Measurements from ENCODE around the gene SPOCK1.

DNA sequence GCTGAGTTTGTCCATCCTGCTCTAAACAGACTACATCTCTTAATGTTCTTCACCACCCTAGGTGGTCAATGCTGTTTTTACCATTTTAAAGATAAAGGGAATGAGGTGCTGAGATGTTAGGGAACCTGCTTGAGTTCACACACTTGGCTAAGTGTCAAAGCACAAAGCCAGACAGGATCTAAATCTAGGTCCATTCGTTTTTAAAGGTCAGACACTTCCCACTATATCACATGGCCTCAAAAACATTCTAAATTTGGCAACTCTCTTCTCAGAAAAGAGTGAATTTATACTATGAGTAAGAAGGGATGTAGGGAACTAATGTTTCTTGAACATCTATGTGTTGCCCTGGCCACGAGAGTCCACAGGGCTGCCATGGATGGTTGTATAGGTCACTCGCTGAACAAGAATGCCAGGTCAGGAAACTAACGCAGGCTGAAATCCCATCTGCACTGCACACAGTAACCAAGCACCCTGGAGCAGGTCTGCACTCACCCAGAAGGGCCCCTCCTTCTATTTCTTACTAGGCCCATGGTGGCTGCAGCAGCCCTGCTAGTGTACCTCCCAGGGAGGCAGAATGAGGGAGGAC lies 213.0 kb downstream of the SPOCK1 start:
- TF ChIP-seq POLR2AphosphoS5 (IDR thresholded peaks at IDR 0.05) (no peak), POLR2A (IDR thresholded peaks at IDR 0.05) (no peak), EP300 (IDR thresholded peaks at IDR 0.05) (no peak)
- TF ChIP-seq, protein P1, sequence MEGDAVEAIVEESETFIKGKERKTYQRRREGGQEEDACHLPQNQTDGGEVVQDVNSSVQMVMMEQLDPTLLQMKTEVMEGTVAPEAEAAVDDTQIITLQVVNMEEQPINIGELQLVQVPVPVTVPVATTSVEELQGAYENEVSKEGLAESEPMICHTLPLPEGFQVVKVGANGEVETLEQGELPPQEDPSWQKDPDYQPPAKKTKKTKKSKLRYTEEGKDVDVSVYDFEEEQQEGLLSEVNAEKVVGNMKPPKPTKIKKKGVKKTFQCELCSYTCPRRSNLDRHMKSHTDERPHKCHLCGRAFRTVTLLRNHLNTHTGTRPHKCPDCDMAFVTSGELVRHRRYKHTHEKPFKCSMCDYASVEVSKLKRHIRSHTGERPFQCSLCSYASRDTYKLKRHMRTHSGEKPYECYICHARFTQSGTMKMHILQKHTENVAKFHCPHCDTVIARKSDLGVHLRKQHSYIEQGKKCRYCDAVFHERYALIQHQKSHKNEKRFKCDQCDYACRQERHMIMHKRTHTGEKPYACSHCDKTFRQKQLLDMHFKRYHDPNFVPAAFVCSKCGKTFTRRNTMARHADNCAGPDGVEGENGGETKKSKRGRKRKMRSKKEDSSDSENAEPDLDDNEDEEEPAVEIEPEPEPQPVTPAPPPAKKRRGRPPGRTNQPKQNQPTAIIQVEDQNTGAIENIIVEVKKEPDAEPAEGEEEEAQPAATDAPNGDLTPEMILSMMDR (IDR thresholded peaks at IDR 0.05) = no peak

All from stomach (tissue), 4 donors.